Activated B cell treated with CpG ODN at 0.5 μM for 24 hours (primary cell): ENCODE measurements around the gene SBSN. TPM values are rescaled to one million over a fixed set of nuclear protein-coding genes. Genes with fewer than 3 reads are reported as not detected.

Experiments used
- ATAC-seq: fragments of 200-7000 bp; cut with Tn5 transposase; one replicate; pipeline ENCODE4 v1.10.0; 2021; ENCODE audit warnings: low read depth, mild to moderate bottlenecking, moderate library complexity
- CTCF ChIA-PET: fragments of 350-600 bp; sonication (Branson Sonifier 250); formaldehyde crosslinking; loops from one replicate; lab custom pipeline; 2021; ENCODE audit warnings: antibody characterized with exemption; lab: Charles Lee
- POLR2A ChIA-PET: fragments of 350-600 bp; sonication (Branson Sonifier 250); formaldehyde crosslinking; loops from one replicate; lab custom pipeline; 2021; ENCODE audit warnings: antibody characterized with exemption; lab: Charles Lee
- DNase-seq: peaks from one replicate; pipeline ENCODE4 v3.0.0; 2022
- H3K27ac Mint-ChIP-seq: one replicate; pipeline ENCODE4 v1.8.0; 2020; ENCODE audit warnings: mixed read lengths
- H3K27me3 Mint-ChIP-seq: one replicate; pipeline ENCODE4 v1.8.0; 2021; ENCODE audit warnings: mixed read lengths
- H3K36me3 Mint-ChIP-seq: one replicate; pipeline ENCODE4 v1.8.0; 2021; ENCODE audit warnings: low read depth, mixed read lengths
- H3K4me1 Mint-ChIP-seq: one replicate; pipeline ENCODE4 v1.8.0; 2021; ENCODE audit warnings: mixed read lengths
- H3K4me3 Mint-ChIP-seq: one replicate; pipeline ENCODE4 v1.8.0; 2020; ENCODE audit warnings: mild to moderate bottlenecking, mixed read lengths
- H3K9me3 Mint-ChIP-seq: one replicate; pipeline ENCODE4 v1.8.0; 2020; ENCODE audit warnings: mixed read lengths
- CTCF ChIP-seq: fragments of 200-600 bp; IDR thresholded peaks from one replicate; pipeline ENCODE4 v1.8.0; 2022; ENCODE audit warnings: antibody characterized with exemption, mild to moderate bottlenecking
- intact Hi-C: fragments of 100-400 bp; cut with micrococcal nuclease; formaldehyde crosslinking; loops from one replicate; pipeline ENCODE4 v1.15.1; 2024
- total RNA-seq: library from RNA; stranded (reverse); gene quantifications from 2 replicates; pipeline ENCODE4 v1.2.3, GENCODE V29; 2022

Gene SBSN
- total RNA-seq, 1 donor from 2014 or later, result not detected

GRCh38 chr19:35495107-35496064, 32.7 kb downstream of the SBSN start:
- DNase-seq (peak; percentile 62), ATAC-seq (peak; percentile 100)
- Mint-ChIP-seq H3K4me1 (peaks cover 8% of the 10 kb centered on the region), H3K27ac (no peak overlapping the region), H3K9me3 (no peaks in the 10 kb centered on the region), H3K36me3 (no peaks in the 10 kb centered on the region), H3K27me3 (peaks cover 5% of the 10 kb centered on the region), H3K4me3 (no peak overlapping the region)
- ChIA-PET POLR2A (interaction anchor here (0.8 to 1.5 kb wide), 8 partner anchors 9 to 223 kb away, joined by 3 to 11 read pairs (median 4); partner anchors contain the start of gene FFAR1), CTCF (interaction anchor here (0.7 to 5.3 kb wide), 32 partner anchors 9 to 428 kb away, joined by 3 to 66 read pairs (median 4); partner anchors contain the start of genes FFAR1 and USF2)
- intact Hi-C loops, result loop anchor here (1.0 kb wide), 4 partner anchors 27 to 248 kb away; no protein-coding TSS in a partner anchor
- TF ChIP-seq CTCF, result peak; percentile 67

GRCh38 chr19:35493971-35494370, 34.1 kb downstream of the SBSN start:
- Mint-ChIP-seq H3K4me3 (no peak overlapping the region), H3K4me1 (peaks cover 8% of the 10 kb centered on the region), H3K27me3 (peaks cover 8% of the 10 kb centered on the region), H3K27ac (no peak overlapping the region), H3K9me3 (no peaks in the 10 kb centered on the region), H3K36me3 (no peaks in the 10 kb centered on the region)
- DNase-seq, result no peak
- ChIA-PET POLR2A (no interaction called here), CTCF (interaction anchor here (5.3 kb wide), 1 partner anchor 140 kb away, joined by 66 read pairs; no protein-coding TSS in a partner anchor)
- TF ChIP-seq CTCF, result no peak
- intact Hi-C loops, result no loop called here
- ATAC-seq, result no peak

- ATAC-seq, result no peak
- Mint-ChIP-seq H3K4me3 (no peak overlapping the region), H3K27me3 (peaks cover 8% of the 10 kb centered on the region), H3K9me3 (no peaks in the 10 kb centered on the region), H3K4me1 (peaks cover 8% of the 10 kb centered on the region), H3K36me3 (no peaks in the 10 kb centered on the region), H3K27ac (no peak overlapping the region)
- TF ChIP-seq CTCF, result no peak
- POLR2A ChIA-PET, result no interaction called here
- no peak for DNase-seq
- intact Hi-C loops, result no loop called here
- CTCF ChIA-PET, result interaction anchor here (1.3 kb wide), 1 partner anchor 140 kb away, joined by 4 read pairs; no protein-coding TSS in a partner anchor
These were observed 36.2 kb downstream of the SBSN start for GRCh38 chr19:35491836-35492360.

- intact Hi-C loops, result no loop called here
- Mint-ChIP-seq H3K36me3 (no peaks in the 10 kb centered on the region), H3K9me3 (no peaks in the 10 kb centered on the region), H3K4me3 (no peak within 1 kb of the TSS), H3K4me1 (peaks cover 7% of the 10 kb centered on the region), H3K27me3 (peaks cover 8% of the 10 kb centered on the region), H3K27ac (no peak within 1 kb of the TSS)
- CTCF ChIA-PET, result no interaction called here
- no peak for DNase-seq
- no peak for TF ChIP-seq CTCF
- ATAC-seq, result no peak
- POLR2A ChIA-PET, result interaction anchor here (1.1 to 1.3 kb wide), 2 partner anchors 137 to 348 kb away, joined by 3 to 8 read pairs; no protein-coding TSS in a partner anchor
These were observed 37.7 kb downstream of the SBSN start, which contains the start of gene KRTDAP for GRCh38 chr19:35490364-35490763. Gene KRTDAP (minus strand): TSS chr19:35490464. CDS start chr19:35490442, 22 bp downstream.

- Mint-ChIP-seq H3K27me3 (peaks cover 8% of the 10 kb centered on the region), H3K27ac (no peak overlapping the region), H3K4me3 (no peak overlapping the region), H3K9me3 (no peaks in the 10 kb centered on the region), H3K36me3 (no peaks in the 10 kb centered on the region), H3K4me1 (peaks cover 16% of the 10 kb centered on the region)
- ATAC-seq, result no peak
- DNase-seq, result no peak
- CTCF ChIA-PET, result interaction anchor here (2.5 kb wide), 1 partner anchor 136 kb away, joined by 9 read pairs; no protein-coding TSS in a partner anchor
- no peak for TF ChIP-seq CTCF
- intact Hi-C loops, result no loop called here
- POLR2A ChIA-PET, result no interaction called here
These were observed 39.4 kb downstream of the SBSN start for GRCh38 chr19:35488677-35489076.
